ENCODE measurements around the gene CFAP46. TPM values are rescaled to one million over a fixed set of nuclear protein-coding genes. Genes with fewer than 3 reads are reported as not detected.

CFAP46 gene
- total and polyA plus RNA-seq, 2 donors (not counting 1 experiment from before 2014, with no cell fraction given): 0.07 TPM; not detected in 1

GRCh38 chr10:132970641-132971438, 28.5 kb upstream of the CFAP46 start:
- 81% methylated on average over 21 of the region's 22 CpGs for WGBS (ENCODE audit: insufficient coverage)
- Histone ChIP-seq H3K79me2 (ENCODE audit: control insufficient read depth, insufficient read depth, low read length) (no peaks in the 10 kb centered on the region), H3K4me2 (replicated peaks; ENCODE audit: low read depth, low read length, poor library complexity, severe bottlenecking) (no peak overlapping the region), H3K36me3 (replicated peaks in 1 of 2; ENCODE audit: control extremely low read depth in 1 of 2, control insufficient read depth in 1 of 2, extremely low read depth in 1 of 2, insufficient read depth in 2 of 2, low read length in 1 of 2) (no peaks in the 10 kb centered on the region), H2AFZ (ENCODE audit: insufficient read depth, low read depth, low read length, poor library complexity, severe bottlenecking) (no peak overlapping the region), H3K9me3 (ENCODE audit: control extremely low read depth in 1 of 3, control insufficient read depth in 2 of 3, insufficient read depth in 1 of 3, low read length in 2 of 3) (peaks cover 0 to 21% (median 3%) of the 10 kb centered on the region in 3 donors), H3K27ac (ENCODE audit: low read length in 2 of 2) (no peak overlapping the region), H3K4me3 (ENCODE audit: control extremely low read depth in 1 of 5, extremely low read depth in 1 of 5, insufficient read depth in 1 of 5, low read depth in 2 of 5, low read length in 4 of 5) (no peak overlapping the region), H3K4me1 (ENCODE audit: control insufficient read depth in 2 of 2, insufficient read depth in 2 of 2, low read length in 2 of 2) (no peaks in the 10 kb centered on the region), H4K20me1 (ENCODE audit: control insufficient read depth, insufficient read depth, low read length, poor library complexity, severe bottlenecking) (no peaks in the 10 kb centered on the region), H3K9ac (ENCODE audit: low read length) (no peak overlapping the region), H3K27me3 (replicated peaks in 1 of 4; ENCODE audit: control extremely low read depth in 1 of 4, control insufficient read depth in 3 of 4, insufficient read depth in 4 of 4, low read length in 3 of 4) (peaks cover 0 to 5% (median 0%) of the 10 kb centered on the region in 4 experiments)
- DNase-seq: no peak
- Mint-ChIP-seq H3K4me1 (no peaks in the 10 kb centered on the region), H3K27ac (no peak overlapping the region), H3K9me3 (ENCODE audit: insufficient read depth) (peaks cover 2% of the 10 kb centered on the region), H3K4me3 (no peak overlapping the region), H3K27me3 (peaks cover 53% of the 10 kb centered on the region)
- intact Hi-C loops (cut with micrococcal nuclease): no loop called here
- TF ChIP-seq EZH2 (IDR thresholded peaks at IDR 0.05; ENCODE audit: borderline replicate concordance, insufficient read depth, low read depth, low read length, poor library complexity, severe bottlenecking): no peak
- no peak for ATAC-seq (ENCODE audit: low read depth)
- CTCF ChIA-PET: no interaction called here
- POLR2A ChIA-PET: no interaction called here

GRCh38 chr10:132967540-132967939, 25.2 kb upstream of the CFAP46 start:
- Histone ChIP-seq H3K79me2 (ENCODE audit: control insufficient read depth, insufficient read depth, low read length) (no peaks in the 10 kb centered on the region), H3K4me3 (ENCODE audit: control extremely low read depth in 1 of 5, extremely low read depth in 1 of 5, insufficient read depth in 1 of 5, low read depth in 2 of 5, low read length in 4 of 5) (no peak overlapping the region), H4K20me1 (ENCODE audit: control insufficient read depth, insufficient read depth, low read length, poor library complexity, severe bottlenecking) (no peaks in the 10 kb centered on the region), H3K4me1 (ENCODE audit: control insufficient read depth in 2 of 2, insufficient read depth in 2 of 2, low read length in 2 of 2) (peaks cover 0 to 5% of the 10 kb centered on the region in 2 donors), H3K36me3 (replicated peaks in 1 of 2; ENCODE audit: control extremely low read depth in 1 of 2, control insufficient read depth in 1 of 2, extremely low read depth in 1 of 2, insufficient read depth in 2 of 2, low read length in 1 of 2) (no peaks in the 10 kb centered on the region), H2AFZ (ENCODE audit: insufficient read depth, low read depth, low read length, poor library complexity, severe bottlenecking) (no peak overlapping the region), H3K9me3 (ENCODE audit: control extremely low read depth in 1 of 3, control insufficient read depth in 2 of 3, insufficient read depth in 1 of 3, low read length in 2 of 3) (peaks cover 0 to 24% (median 3%) of the 10 kb centered on the region in 3 donors), H3K27me3 (replicated peaks in 1 of 4; ENCODE audit: control extremely low read depth in 1 of 4, control insufficient read depth in 3 of 4, insufficient read depth in 4 of 4, low read length in 3 of 4) (peaks cover 0 to 5% (median 0%) of the 10 kb centered on the region in 4 experiments), H3K9ac (ENCODE audit: low read length) (no peak overlapping the region), H3K4me2 (replicated peaks; ENCODE audit: low read depth, low read length, poor library complexity, severe bottlenecking) (no peak overlapping the region), H3K27ac (ENCODE audit: low read length in 2 of 2) (no peak overlapping the region)
- Mint-ChIP-seq H3K4me1 (peaks cover 11% of the 10 kb centered on the region), H3K9me3 (ENCODE audit: insufficient read depth) (peaks cover 2% of the 10 kb centered on the region), H3K27ac (no peak overlapping the region), H3K27me3 (peaks cover 53% of the 10 kb centered on the region), H3K4me3 (no peak overlapping the region)
- 80% methylated on average over 11 of the region's 11 CpGs for WGBS (ENCODE audit: insufficient coverage)
- no peak for DNase-seq
- intact Hi-C loops (cut with micrococcal nuclease): no loop called here
- ChIA-PET CTCF (no interaction called here), POLR2A (no interaction called here)
- TF ChIP-seq EZH2 (IDR thresholded peaks at IDR 0.05; ENCODE audit: borderline replicate concordance, insufficient read depth, low read depth, low read length, poor library complexity, severe bottlenecking): no peak
- TF ChIP-seq, protein P1, sequence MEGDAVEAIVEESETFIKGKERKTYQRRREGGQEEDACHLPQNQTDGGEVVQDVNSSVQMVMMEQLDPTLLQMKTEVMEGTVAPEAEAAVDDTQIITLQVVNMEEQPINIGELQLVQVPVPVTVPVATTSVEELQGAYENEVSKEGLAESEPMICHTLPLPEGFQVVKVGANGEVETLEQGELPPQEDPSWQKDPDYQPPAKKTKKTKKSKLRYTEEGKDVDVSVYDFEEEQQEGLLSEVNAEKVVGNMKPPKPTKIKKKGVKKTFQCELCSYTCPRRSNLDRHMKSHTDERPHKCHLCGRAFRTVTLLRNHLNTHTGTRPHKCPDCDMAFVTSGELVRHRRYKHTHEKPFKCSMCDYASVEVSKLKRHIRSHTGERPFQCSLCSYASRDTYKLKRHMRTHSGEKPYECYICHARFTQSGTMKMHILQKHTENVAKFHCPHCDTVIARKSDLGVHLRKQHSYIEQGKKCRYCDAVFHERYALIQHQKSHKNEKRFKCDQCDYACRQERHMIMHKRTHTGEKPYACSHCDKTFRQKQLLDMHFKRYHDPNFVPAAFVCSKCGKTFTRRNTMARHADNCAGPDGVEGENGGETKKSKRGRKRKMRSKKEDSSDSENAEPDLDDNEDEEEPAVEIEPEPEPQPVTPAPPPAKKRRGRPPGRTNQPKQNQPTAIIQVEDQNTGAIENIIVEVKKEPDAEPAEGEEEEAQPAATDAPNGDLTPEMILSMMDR (IDR thresholded peaks at IDR 0.05): no peak
- no peak for ATAC-seq (ENCODE audit: low read depth)
